Measurements from ENCODE around the gene RPS6KB2. TPM values are rescaled to one million over a fixed set of nuclear protein-coding genes. Genes with fewer than 3 reads are reported as not detected.

Gene RPS6KB2
- total RNA-seq (2014; rRNA removed; shearing (Covaris generic); ENCODE audit: low replicate concordance), result 77.9 and 121 TPM in 2 replicates

GRCh38 chr11:67428052-67429001 is at the start of gene RPS6KB2:
RPS6KB2 (plus strand) TSS chr11:67428494; CDS start chr11:67428546, 52 bp downstream.
- Histone ChIP-seq H3K4me3 (peak within 1 kb of the TSS; percentile 88), H3K9me3 (no peaks in the 10 kb centered on the region), H3K36me3 (peaks cover 29% of the 10 kb centered on the region), H3K27me3 (no peaks in the 10 kb centered on the region)
- DNase-seq, result peak; percentile 95

DNA sequence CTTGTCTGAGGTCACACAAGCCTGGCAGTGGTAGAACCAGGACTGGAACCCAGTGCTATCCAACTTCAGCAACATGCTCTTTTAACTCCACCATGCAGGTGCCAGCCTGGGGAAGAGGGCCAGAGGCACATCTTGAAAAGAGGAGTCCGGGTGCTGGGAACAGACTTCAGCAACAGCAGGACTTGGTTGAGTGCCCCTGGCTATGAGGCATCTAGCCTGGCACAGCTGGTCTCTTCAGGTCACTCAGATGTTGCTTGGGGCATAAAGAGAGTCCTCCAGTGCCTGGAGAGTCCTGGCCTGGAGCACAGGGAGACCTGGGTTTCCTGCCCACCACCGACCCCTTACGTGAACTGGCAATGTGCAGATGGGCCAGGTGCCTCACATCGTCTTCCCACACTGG is 49.8 kb upstream of the RPS6KB2 start:
- DNase-seq, result no peak
- Histone ChIP-seq H3K4me3 (no peak overlapping the region), H3K27me3 (no peaks in the 10 kb centered on the region)

DNA sequence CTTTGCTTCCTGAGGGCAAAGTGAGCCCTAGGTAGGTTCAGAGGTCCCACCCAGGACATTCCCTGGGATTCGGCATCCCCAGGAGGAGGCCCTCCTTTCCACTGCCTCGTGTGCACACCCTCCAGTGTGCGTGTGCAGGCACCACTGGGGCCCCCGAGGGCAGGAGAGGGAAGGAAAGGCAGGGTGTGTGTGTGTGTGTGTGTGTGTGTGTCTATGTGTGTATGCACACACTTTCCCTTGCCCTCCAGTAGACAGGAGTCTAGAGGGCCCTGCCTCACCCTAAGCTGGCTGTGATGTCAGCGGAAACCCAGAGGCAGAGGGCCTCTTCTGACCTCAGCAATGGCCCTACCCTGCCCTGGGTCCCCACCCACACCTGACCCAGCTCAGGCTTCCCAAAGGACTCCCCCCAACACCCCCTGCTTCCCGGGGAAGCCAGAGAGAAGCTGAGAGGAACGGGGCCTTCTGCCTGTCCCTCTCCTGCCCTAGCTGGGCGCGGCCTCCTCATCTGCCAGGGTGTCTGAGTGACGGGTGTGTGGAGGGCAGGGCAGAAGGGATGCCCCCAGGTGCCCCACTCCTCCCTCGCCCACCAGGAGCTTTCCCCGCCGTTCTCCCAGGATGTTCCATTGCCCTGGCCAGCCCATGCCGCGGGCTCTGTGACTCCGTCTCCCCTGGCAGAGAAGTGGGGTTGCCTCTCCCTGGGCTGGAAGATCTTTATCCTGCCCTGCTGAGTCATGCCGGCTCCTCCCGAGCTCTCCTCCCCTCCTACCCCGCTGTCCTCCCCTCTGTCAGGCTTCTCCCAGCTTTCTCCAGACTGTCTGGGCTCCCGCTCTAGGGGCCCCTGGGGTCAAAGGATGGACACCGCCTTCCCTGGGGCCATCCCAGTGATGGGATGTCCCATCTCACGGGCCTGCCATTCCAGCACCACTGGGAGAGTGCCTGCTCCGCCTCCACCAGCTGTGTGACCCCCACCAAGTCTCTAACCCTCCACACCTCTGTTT is 48.9 kb upstream of the RPS6KB2 start:
- Histone ChIP-seq H3K36me3 (no peaks in the 10 kb centered on the region), H3K27me3 (no peaks in the 10 kb centered on the region), H3K9me3 (no peaks in the 10 kb centered on the region), H3K4me3 (no peak overlapping the region)
- peak; percentile 74 for DNase-seq

More for the DNA sequence above, 49.8 kb upstream of the RPS6KB2 start:
- Histone ChIP-seq H3K9me3 (no peaks in the 10 kb centered on the region), H3K36me3 (no peaks in the 10 kb centered on the region)

DNA sequence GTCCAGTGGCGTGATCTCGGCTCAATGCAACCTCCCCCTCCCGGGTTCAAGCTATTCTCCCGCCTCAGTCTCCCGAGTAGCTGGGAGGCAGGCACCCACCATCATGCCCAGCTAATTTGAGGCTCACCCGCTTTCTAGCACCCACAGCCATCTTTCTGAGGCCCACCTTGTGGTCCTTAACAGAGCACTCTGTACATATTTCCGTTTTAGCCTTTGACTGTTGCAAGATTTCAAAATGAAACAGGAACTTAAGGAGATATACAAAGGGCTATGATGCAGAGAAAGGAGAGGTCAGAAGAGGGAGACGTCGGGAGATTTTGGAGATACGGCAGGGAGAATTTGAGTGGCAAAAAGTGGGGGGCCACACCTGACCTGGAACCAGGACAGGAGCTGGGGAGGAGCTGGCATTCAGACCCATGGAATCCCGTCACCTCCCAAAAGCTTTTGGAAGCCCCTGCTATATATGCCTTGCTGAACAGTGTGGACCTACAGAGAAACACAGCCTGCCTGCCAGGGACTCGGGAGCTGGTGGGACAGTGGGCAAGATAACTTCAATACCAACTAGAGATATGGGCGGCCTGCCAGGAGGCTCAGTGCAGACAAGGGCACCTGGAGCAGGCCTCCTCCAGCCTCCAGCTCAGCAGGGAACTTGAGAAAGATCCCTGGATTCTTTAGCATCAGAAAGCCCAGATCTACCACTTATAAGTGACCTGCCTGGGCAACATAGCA is 46.9 kb upstream of the RPS6KB2 start:
- Histone ChIP-seq H3K27me3 (no peaks in the 10 kb centered on the region), H3K36me3 (no peaks in the 10 kb centered on the region), H3K4me3 (no peak overlapping the region), H3K9me3 (no peaks in the 10 kb centered on the region)
- no peak for DNase-seq

DNA sequence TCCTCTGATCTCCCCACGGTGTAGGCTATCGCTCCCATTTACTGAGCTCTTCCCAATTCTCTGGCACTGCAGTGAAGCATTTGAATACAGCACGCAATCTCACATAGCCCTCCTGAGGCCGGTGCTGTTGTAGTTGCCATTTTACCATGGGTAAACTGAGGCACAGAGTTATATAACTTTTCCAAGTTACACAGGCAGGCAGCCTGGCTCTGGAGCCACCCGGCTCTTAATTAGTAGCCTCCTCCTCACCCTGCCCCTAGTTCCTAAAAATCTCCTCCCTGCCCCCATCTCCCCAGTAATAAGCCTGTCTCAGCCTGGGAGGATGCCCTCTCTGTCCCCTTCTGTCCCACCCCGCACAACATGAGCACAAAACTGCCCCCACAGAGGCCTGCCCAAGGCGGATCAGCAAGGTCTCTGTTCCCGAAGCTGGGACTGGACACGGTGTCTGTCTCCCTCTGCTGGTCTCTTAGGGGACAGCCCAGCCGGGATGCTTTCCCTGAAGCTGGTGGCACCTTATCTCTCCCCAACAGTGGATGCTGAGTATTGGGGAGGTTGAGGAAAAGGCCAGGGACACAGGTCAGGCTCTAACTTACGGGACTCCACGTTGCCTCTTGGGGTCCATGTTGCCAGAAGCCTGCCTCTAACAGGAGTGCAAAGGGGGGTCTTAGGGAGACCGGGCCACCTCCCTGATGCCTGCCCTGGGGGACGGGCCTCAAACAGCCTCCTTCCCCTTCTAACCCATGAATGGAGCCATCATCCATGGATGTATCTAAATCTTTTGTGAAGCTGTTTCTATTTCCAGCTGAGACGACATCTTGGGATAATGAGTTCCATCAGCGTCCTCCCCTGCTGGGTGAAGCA is 45.8 kb upstream of the RPS6KB2 start:
- no peaks in the 10 kb centered on the region for H3K36me3 ChIP-seq
- no peaks in the 10 kb centered on the region for H3K9me3 ChIP-seq
- no peaks in the 10 kb centered on the region for H3K27me3 ChIP-seq
- DNase-seq, result peak; percentile 67
- no peak overlapping the region for H3K4me3 ChIP-seq

- peak; percentile 79 for DNase-seq
- H3K27me3 ChIP-seq, result no peaks in the 10 kb centered on the region
Measured at GRCh38 chr11:67384851-67385366, 43.4 kb upstream of the RPS6KB2 start.

GRCh38 chr11:67387069-67387468 is 41.2 kb upstream of the RPS6KB2 start:
- Histone ChIP-seq H3K27me3 (no peaks in the 10 kb centered on the region), H3K36me3 (no peaks in the 10 kb centered on the region), H3K4me3 (no peak overlapping the region), H3K9me3 (no peaks in the 10 kb centered on the region)
- DNase-seq, result no peak

More at GRCh38 chr11:67384851-67385366, 43.4 kb upstream of the RPS6KB2 start:
- H3K9me3 ChIP-seq, result no peaks in the 10 kb centered on the region
- H3K4me3 ChIP-seq, result no peak overlapping the region
- no peaks in the 10 kb centered on the region for H3K36me3 ChIP-seq

DNA sequence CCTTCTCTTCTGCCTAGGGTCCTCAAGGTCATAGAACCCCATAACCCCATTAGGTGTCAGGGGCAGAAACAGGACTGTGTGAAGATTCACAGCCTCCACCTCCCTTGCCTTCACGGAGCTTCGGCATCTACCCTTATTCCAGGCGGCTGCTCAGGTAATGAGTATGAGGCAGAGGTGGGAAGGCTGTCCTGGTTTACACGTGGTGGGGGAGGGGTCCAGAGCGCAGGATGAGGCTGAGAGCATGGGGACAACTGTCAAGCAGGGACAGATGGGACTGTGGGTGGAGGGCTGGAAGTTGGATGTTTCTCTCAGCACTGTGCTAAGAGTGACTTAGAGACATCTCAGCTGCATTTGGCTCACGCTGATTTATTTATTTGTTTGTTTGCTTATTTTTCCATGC is 40.8 kb upstream of the RPS6KB2 start:
- no peak for DNase-seq
- no peaks in the 10 kb centered on the region for H3K9me3 ChIP-seq
- no peaks in the 10 kb centered on the region for H3K27me3 ChIP-seq
- H3K4me3 ChIP-seq, result no peak overlapping the region
- H3K36me3 ChIP-seq, result 0 out of 2 replicates have a peak, but pooled peaks cover 3% of the 10 kb centered on the region

- DNase-seq, result no peak
- no peak overlapping the region for H3K4me3 ChIP-seq
- H3K27me3 ChIP-seq, result no peaks in the 10 kb centered on the region
- H3K9me3 ChIP-seq, result no peaks in the 10 kb centered on the region
- peaks cover 5% of the 10 kb centered on the region; the same call in 1 of the 2 replicates for H3K36me3 ChIP-seq
Measured at GRCh38 chr11:67389477-67389876, 38.8 kb upstream of the RPS6KB2 start.

DNA sequence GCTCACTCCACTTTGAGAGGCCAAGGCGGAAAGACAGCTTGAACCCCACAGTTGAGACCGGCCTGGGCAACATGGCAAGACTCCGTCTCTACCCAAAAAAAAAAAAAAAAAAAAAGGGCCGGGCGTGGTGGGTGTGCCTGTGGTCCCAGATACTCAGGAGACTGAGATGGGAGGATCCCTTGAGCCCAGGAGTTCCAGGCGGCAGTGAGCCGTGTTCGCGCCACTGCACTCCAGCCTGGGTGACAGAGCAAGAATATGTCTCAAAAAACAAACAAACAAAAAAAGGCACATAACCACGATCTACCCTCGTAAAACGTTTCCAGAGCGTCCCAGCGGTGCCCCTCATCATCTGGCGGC is 37.4 kb upstream of the RPS6KB2 start:
- DNase-seq, result no peak
- no peaks in the 10 kb centered on the region for H3K9me3 ChIP-seq

GRCh38 chr11:67391304-67392182 is 36.8 kb upstream of the RPS6KB2 start, which contains the start of gene RAD9A:
RAD9A (plus strand) TSS chr11:67391986; CDS start chr11:67392045, 59 bp downstream.
- DNase-seq, result peak; percentile 95
- H3K4me3 ChIP-seq, result peak within 1 kb of the TSS; percentile 83
- H3K36me3 ChIP-seq, result peaks cover 7% of the 10 kb centered on the region
- H3K27me3 ChIP-seq, result no peaks in the 10 kb centered on the region
- no peaks in the 10 kb centered on the region for H3K9me3 ChIP-seq

More for the DNA sequence above, 37.4 kb upstream of the RPS6KB2 start:
- H3K36me3 ChIP-seq, result peaks cover 5% of the 10 kb centered on the region; the same call in 1 of the 2 replicates
- H3K4me3 ChIP-seq, result peak overlapping the region; percentile 83
- no peaks in the 10 kb centered on the region for H3K27me3 ChIP-seq

DNA sequence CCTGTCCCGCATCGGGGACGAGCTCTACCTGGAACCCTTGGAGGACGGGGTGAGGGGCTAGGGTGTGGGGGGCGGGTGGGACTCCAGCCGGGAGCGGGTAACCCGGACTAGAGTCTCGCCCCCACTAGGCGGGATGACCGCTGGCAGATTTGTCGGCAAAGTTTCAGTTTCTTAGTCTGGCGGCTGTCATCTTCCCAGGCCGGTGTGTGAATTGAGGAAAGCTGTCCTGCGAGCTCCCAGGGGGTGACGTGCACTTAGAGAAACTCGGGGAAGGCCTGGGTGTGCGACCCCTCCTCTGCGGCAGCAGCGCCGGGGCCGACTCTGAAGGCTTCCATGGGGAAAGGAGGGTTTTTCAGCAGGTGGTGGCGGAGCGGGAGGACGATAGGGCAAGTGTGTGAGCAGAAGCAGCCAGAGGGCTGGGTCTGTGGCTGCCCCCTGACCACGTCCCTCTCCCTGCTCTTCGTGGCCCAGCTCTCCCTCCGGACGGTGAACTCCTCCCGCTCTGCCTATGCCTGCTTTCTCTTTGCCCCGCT is 36.0 kb upstream of the RPS6KB2 start:
- DNase-seq, result no peak
- peaks cover 11% of the 10 kb centered on the region for H3K36me3 ChIP-seq
- peak overlapping the region; percentile 83 for H3K4me3 ChIP-seq
- H3K9me3 ChIP-seq, result no peaks in the 10 kb centered on the region
- H3K27me3 ChIP-seq, result no peaks in the 10 kb centered on the region

DNA sequence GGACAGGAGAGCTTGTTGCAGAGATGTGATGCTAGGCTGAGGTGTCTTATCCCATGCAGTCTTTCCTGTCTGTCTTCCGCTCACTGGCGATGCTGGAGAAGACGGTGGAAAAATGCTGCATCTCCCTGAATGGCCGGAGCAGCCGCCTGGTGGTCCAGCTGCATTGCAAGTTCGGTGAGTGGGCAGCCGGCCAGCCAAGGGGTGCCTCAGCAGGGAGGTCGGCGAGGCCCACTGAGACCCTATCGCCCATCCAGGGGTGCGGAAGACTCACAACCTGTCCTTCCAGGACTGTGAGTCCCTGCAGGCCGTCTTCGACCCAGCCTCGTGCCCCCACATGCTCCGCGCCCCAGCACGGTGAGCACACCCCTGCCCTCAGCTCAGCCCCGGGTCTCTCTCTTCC is 34.9 kb upstream of the RPS6KB2 start:
- H3K4me3 ChIP-seq, result no peak overlapping the region

DNA sequence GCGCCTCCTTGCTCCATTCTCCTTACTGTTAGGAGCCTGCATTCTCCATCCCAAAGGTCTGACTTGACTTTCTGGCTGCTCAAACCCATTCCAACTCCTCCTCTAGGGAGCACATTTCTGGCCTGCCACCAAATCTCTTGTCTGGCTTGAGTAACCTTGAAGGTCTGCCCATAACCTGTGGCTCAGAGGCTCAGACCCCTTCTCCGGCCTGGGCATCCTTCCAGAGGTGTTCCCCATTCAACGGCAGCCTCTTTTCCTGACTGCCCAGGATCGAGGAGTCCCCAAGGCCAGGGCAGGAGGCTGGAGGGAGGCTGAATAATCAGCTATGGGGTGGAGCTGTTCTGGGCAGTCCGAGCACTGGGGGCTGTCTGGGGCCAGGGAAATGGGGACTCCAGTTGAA is 34.3 kb upstream of the RPS6KB2 start:
- no peak overlapping the region for H3K4me3 ChIP-seq
- peaks cover 27% of the 10 kb centered on the region for H3K36me3 ChIP-seq
- no peaks in the 10 kb centered on the region for H3K9me3 ChIP-seq
- H3K27me3 ChIP-seq, result no peaks in the 10 kb centered on the region
- no peak for DNase-seq

More for the DNA sequence above, 34.9 kb upstream of the RPS6KB2 start:
- no peaks in the 10 kb centered on the region for H3K27me3 ChIP-seq
- H3K36me3 ChIP-seq, result peaks cover 22% of the 10 kb centered on the region
- no peak for DNase-seq
- no peaks in the 10 kb centered on the region for H3K9me3 ChIP-seq

Measured in MG63 (cell line).